ENCODE results near the gene SLC29A3.

Gene SLC29A3

DNA sequence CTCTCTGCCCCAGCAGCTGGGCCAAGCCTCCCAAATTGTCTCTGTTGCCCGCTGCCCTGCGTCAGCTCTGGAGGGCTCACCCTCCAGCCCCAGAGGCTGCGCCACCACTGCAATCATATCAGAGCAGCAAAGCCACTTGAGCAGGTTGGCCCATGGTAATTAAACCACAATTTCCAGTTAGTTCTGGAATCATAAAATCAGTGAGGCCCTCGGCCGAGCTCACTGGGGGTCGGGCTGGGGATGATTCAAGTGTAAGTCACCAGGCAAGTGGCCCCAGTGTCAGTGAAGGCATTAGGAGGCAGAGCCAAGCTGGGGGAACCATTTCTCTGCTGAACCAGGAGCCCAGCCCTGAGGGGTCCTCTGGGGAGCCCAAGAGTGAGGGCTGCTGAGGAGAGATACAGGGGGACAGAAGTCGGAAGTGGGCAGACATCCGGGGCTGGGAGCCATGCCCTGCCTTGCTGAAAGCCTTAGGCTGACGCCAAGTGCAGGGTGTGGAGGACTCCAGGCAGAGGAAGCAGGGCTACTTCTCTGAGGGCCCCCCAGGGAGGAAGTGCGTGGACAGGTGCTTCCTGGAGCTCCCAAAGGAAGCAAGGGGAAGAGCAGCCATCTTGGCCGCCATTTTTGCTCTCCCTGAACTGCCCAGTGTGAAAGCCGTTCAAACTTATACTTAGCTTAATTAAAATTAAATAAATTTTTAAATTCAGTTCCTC, 29.5 kb upstream of the SLC29A3 start:
- H3K4me3 ChIP-seq (ENCODE audit: control insufficient read depth, low read depth, low read length): no peak overlapping the region
- TF ChIP-seq, protein P1, sequence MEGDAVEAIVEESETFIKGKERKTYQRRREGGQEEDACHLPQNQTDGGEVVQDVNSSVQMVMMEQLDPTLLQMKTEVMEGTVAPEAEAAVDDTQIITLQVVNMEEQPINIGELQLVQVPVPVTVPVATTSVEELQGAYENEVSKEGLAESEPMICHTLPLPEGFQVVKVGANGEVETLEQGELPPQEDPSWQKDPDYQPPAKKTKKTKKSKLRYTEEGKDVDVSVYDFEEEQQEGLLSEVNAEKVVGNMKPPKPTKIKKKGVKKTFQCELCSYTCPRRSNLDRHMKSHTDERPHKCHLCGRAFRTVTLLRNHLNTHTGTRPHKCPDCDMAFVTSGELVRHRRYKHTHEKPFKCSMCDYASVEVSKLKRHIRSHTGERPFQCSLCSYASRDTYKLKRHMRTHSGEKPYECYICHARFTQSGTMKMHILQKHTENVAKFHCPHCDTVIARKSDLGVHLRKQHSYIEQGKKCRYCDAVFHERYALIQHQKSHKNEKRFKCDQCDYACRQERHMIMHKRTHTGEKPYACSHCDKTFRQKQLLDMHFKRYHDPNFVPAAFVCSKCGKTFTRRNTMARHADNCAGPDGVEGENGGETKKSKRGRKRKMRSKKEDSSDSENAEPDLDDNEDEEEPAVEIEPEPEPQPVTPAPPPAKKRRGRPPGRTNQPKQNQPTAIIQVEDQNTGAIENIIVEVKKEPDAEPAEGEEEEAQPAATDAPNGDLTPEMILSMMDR (conservative IDR thresholded peaks at IDR 0.05; ENCODE audit: control insufficient read depth, insufficient read depth, low read depth, low read length): no peak
- no peak for DNase-seq (ENCODE audit: low read depth)

DNA sequence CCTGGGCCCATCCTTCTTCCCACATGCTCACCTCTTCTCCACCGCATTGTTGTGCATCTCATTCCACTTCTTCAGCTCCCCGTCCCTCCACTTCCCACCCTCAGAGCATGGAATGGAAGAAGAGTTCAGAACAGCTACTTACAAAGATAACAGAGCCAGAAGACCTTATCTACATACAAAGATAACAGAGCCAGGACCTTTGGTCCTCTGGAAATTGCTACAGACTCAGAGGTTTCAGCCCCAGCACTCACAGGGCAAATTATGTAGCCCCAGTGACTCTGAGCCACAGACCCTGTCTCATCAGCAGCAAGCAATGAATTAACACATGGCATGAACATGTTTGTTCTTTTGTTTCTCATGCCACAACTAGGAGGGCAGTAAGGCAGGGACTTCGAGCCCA, 28.7 kb upstream of the SLC29A3 start:
- TF ChIP-seq, protein P1 (conservative IDR thresholded peaks at IDR 0.05; ENCODE audit: control insufficient read depth, insufficient read depth, low read depth, low read length): no peak
- no peak for DNase-seq (ENCODE audit: low read depth)
- H3K4me3 ChIP-seq (ENCODE audit: control insufficient read depth, low read depth, low read length): no peak overlapping the region

DNA sequence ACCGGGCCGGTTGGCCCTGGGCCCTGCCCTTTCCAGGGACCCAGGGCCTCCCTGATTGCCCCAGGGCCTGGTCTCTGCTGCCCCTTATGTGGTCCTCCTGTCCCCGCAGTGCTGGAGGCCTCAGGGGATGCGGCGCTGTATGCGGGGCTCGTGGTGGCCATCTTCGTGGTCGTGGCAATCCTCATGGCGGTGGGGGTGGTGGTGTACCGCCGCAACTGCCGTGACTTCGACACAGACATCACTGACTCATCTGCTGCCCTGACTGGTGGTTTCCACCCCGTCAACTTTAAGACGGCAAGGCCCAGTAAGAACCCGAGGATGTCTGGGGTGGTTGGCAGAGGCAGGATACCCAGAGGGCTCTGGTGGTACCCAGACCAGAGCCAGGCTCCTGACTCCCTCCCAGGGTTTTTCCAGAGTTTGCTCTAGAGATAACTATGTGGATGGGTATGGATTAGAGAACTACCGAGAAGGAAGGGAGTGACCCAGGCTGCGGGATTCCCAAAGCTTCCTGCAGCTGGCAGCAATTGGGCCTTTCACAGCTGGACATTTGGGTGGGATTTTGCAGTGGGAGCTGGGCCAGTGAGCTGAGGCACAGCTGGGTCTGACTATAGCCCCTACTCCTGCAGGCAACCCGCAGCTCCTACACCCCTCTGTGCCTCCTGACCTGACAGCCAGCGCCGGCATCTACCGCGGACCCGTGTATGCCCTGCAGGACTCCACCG, 28.1 kb upstream of the SLC29A3 start:
- TF ChIP-seq, protein P1 (conservative IDR thresholded peaks at IDR 0.05; ENCODE audit: control insufficient read depth, insufficient read depth, low read depth, low read length): no peak
- DNase-seq (ENCODE audit: low read depth): no peak
- H3K4me3 ChIP-seq (ENCODE audit: control insufficient read depth, low read depth, low read length): no peak overlapping the region

DNA sequence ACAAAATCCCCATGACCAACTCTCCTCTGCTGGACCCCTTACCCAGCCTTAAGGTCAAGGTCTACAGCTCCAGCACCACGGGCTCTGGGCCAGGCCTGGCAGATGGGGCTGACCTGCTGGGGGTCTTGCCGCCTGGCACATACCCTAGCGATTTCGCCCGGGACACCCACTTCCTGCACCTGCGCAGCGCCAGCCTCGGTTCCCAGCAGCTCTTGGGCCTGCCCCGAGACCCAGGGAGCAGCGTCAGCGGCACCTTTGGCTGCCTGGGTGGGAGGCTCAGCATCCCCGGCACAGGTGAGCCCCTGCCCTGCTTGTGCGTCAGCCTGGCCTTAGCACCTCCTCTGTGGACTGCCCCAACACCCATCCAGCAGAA, 27.5 kb upstream of the SLC29A3 start:
- DNase-seq (ENCODE audit: low read depth): no peak
- no peak overlapping the region for H3K4me3 ChIP-seq (ENCODE audit: control insufficient read depth, low read depth, low read length)
- TF ChIP-seq, protein P1 (conservative IDR thresholded peaks at IDR 0.05; ENCODE audit: control insufficient read depth, insufficient read depth, low read depth, low read length): no peak

DNA sequence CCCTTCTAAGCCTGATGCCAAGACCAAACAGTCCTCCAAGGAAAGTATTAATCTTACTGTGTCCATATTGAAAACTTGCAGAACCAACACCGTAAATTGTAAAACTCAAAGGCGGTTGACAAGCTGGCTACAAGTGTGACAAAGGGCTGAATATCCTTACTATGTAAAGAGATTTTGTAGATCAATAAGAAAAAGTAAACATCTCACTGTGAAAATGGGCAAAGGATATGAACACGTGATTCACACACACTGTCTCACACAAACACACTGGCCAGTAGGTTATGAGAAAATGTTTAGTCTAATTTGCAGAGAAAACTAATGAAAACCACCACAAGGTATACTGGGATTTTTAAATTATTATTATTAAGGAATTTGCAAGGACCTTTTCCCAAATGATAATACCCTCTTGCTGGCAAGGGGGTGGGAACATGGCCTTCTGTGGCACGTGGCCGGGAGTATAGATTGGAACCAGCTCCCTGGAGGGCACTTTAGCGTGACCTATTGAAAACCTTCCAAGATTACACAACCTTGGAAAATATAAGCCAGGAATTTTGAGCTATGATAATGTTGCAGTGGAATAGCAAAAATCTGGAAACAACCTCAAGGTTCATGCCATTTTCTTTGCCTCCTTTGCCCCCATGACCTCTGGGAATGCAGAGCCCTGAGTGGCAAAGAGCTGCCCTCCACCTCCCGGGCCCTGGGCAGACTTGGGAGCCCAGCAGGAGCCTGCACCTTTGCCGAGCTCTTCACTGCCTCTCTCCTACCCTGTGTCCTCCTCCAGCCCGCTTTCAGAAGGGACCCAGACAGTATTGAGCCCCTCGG, 26.2 kb upstream of the SLC29A3 start:
- H3K4me3 ChIP-seq (ENCODE audit: control insufficient read depth, low read depth, low read length): no peak overlapping the region
- DNase-seq (ENCODE audit: low read depth): peak; percentile 19
- TF ChIP-seq, protein P1 (conservative IDR thresholded peaks at IDR 0.05; ENCODE audit: control insufficient read depth, insufficient read depth, low read depth, low read length): no peak

DNA sequence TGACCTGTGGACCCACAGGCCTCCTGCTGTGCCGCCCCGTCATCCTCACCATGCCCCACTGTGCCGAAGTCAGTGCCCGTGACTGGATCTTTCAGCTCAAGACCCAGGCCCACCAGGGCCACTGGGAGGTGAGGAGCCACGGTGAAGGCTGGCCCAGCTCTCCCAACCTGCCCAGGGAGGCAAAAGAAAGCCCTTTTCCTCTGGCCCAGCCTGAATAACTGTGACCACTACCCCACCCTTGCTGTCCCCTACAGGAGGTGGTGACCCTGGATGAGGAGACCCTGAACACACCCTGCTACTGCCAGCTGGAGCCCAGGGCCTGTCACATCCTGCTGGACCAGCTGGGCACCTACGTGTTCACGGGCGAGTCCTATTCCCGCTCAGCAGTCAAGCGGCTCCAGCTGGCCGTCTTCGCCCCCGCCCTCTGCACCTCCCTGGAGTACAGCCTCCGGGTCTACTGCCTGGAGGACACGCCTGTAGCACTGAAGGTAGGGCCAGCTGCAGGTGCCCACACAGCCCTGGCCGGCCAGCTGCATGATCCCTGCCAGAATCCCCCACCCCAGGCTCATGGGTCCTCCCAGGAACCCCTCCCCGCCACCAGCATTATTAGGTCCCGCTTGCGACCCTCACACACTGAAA, 25.5 kb upstream of the SLC29A3 start:
- no peak for DNase-seq (ENCODE audit: low read depth)
- no peak overlapping the region for H3K4me3 ChIP-seq (ENCODE audit: control insufficient read depth, low read depth, low read length)
- TF ChIP-seq, protein P1 (conservative IDR thresholded peaks at IDR 0.05; ENCODE audit: control insufficient read depth, insufficient read depth, low read depth, low read length): no peak

Data from fibroblast of mammary gland (primary cell).